HG02763 (cell line): ENCODE data around the gene PRR5.

ENCODE experiments used
- ATAC-seq: cut with Tn5 transposase; IDR thresholded peaks from one replicate; pipeline ENCODE4 v1.9.1; 2021; ENCODE audit warnings: mild to moderate bottlenecking, moderate library complexity; ENCODE audit not compliant: unreplicated experiment

PRR5 gene

GRCh38 chr22:44752285-44753188 is 50.5 kb downstream of the PRR5 start, which contains the start of gene ARHGAP8:
TSS of gene ARHGAP8 (plus strand) at chr22:44752575. CDS start at chr22:44786528, 33,953 bp downstream.
- ATAC-seq, result no peak

GRCh38 chr22:44753189-44754042 is 51.4 kb downstream of the PRR5 start:
- ATAC-seq, result no peak

GRCh38 chr22:44754998-44755397 is 53.0 kb downstream of the PRR5 start:
- ATAC-seq, result no peak

GRCh38 chr22:44755417-44755816 is 53.4 kb downstream of the PRR5 start:
- no peak for ATAC-seq

GRCh38 chr22:44755956-44756361 is 54.0 kb downstream of the PRR5 start:
- no peak for ATAC-seq

- no peak for ATAC-seq
These were observed 56.5 kb downstream of the PRR5 start for GRCh38 chr22:44758344-44758973.

- ATAC-seq, result no peak
These were observed 57.0 kb downstream of the PRR5 start for GRCh38 chr22:44759001-44759400.

GRCh38 chr22:44759430-44760310 is 57.7 kb downstream of the PRR5 start:
- no peak for ATAC-seq

- ATAC-seq, result no peak
These were observed 58.5 kb downstream of the PRR5 start for GRCh38 chr22:44760476-44760875.

- ATAC-seq, result no peak
These were observed 59.0 kb downstream of the PRR5 start for GRCh38 chr22:44761025-44761424.

- no peak for ATAC-seq
These were observed 62.4 kb downstream of the PRR5 start for GRCh38 chr22:44764373-44764772.

GRCh38 chr22:44764974-44765373 is 63.0 kb downstream of the PRR5 start:
- no peak for ATAC-seq

GRCh38 chr22:44765571-44766285 is 63.7 kb downstream of the PRR5 start:
- no peak for ATAC-seq

GRCh38 chr22:44773082-44773481 is 71.1 kb downstream of the PRR5 start:
- ATAC-seq, result no peak

GRCh38 chr22:44775862-44776261 is 73.9 kb downstream of the PRR5 start:
- no peak for ATAC-seq

GRCh38 chr22:44776605-44777363 is 74.8 kb downstream of the PRR5 start:
- no peak for ATAC-seq

GRCh38 chr22:44777364-44777755 is 75.4 kb downstream of the PRR5 start:
- no peak for ATAC-seq

GRCh38 chr22:44780876-44781449 is 79.0 kb downstream of the PRR5 start:
- no peak for ATAC-seq
